Activated CD4-positive, CD25-positive, alpha-beta regulatory T cell treated with anti-CD3 and anti-CD28 coated beads, Interleukin-2, amount 50 U/mL, for 72 hours (primary cell): Measurements from ENCODE around the gene SUMF2.
"Not testable (repeated sequence)": the region's sequence is repeated elsewhere in the genome, so short reads cannot be mapped to it uniquely, and the experiment has no call there.

Experiments used
- DNase-seq: peaks from one replicate; pipeline ENCODE4 v3.0.0; 2021

SUMF2 gene

GRCh38 chr7:56066376-56066775 is 2.3 kb downstream of the SUMF2 start:
- not testable (repeated sequence) for DNase-seq

GRCh38 chr7:56074371-56074791 is 10.3 kb downstream of the SUMF2 start:
- peak; percentile 74 for DNase-seq

DNA sequence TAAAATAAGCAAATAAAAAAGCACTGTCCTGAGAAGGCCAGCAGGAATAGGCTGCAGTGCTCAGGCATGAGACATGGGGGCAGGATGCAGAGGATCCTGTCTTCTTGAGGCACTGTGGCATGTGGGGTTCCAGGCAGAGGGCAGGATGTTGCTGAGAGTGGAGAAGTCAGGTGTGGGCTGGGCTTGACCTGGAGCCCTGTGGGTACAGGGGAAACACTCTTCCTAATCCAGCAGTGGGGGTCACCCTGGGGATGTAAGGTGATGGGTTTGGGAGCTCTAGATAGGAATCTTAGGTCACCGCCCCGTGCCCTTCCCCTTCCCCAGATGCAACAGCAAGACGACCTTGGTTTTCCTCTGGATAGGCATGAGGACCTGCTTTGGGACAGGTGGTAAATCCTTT is 13.6 kb downstream of the SUMF2 start:
- no peak for DNase-seq

DNA sequence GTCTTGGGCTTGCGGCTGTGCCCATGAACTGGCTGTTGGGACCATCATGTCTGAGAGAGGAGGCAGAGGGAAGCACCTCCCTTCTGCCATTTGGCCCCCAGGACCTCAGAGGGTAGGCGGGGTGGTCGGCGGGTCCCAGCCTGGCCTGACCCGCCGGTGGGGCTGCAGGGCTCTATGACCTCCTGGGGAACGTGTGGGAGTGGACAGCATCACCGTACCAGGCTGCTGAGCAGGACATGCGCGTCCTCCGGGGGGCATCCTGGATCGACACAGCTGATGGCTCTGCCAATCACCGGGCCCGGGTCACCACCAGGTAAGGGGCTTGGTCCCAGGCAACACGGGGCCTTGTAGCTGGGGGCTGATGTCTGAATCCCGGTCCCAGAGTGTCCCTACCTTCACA is 14.1 kb downstream of the SUMF2 start:
- DNase-seq: no peak

- DNase-seq: no peak
These were observed 15.5 kb downstream of the SUMF2 start for GRCh38 chr7:56079450-56080185.

- not testable (repeated sequence) for DNase-seq
These were observed 16.8 kb downstream of the SUMF2 start for GRCh38 chr7:56080726-56081435.

DNA sequence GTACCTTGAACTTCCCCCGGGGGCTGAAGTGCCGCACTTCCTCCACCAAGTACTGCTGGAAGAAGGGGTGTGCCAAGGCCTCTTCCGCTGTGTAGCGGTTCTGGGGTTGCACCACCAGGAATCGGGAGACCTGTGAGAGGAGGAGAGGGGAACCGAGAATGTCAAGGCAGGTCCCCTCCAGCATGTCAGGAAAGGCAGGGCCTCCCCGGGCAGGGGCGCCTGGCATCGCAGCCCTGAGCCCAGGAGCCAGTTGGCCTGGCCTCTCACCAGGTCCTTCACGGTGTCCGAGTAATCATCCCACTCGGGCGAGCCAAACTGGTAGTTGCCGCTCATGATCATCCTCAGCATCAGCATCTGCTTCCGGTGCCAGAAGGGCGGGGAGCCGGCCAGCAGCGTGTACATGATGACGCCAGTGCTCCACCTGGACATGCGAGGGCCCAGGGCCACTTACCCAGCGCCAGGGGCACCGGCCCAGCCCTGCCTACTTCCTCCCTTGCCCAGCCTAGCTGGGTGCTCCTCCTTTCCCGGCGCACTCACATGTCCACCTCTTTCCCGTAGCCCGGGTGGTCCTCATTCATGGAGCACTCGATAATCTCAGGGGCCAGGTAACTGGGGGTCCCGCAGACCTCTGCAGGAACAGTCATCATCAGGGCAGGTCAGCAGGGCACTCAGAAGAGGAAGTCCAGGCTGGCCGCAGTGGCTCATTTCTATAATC is 17.7 kb downstream of the SUMF2 start:
- DNase-seq: no peak

- no peak for DNase-seq
These were observed 19.2 kb downstream of the SUMF2 start for GRCh38 chr7:56083150-56083785.

GRCh38 chr7:56086761-56087160 is 22.7 kb downstream of the SUMF2 start:
- no peak for DNase-seq

- DNase-seq: no peak
These were observed 23.4 kb downstream of the SUMF2 start for GRCh38 chr7:56087445-56087844.

- DNase-seq: no peak
These were observed 27.5 kb downstream of the SUMF2 start for GRCh38 chr7:56091591-56091990.

DNA sequence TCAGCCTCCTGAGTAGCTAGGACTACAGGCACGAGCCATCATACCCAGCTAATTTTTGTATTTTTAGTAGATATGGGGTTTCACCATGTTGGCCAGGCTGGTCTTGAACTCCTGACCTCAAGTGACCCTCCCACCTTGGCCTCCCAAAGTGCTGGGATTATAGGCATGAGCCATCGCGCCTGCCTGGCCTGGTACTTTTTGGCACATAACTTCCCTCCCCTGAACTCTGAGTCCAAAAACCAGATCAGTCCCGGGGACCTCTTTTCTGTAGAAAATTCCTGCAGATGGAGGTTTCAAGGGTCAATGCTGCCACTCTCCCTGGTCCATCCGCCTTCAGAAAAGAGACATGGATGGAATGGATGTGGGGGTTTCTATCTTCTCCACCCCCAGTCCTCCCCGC is 28.3 kb downstream of the SUMF2 start:
- DNase-seq: not testable (repeated sequence)

- DNase-seq: no peak
These were observed 28.9 kb downstream of the SUMF2 start, which contains the start of gene PHKG1 for GRCh38 chr7:56092789-56093531. Gene PHKG1 (minus strand): TSS chr7:56092952. CDS start chr7:56088941, 4,011 bp downstream.

GRCh38 chr7:56097700-56098099 is 33.6 kb downstream of the SUMF2 start:
- DNase-seq: no peak

DNA sequence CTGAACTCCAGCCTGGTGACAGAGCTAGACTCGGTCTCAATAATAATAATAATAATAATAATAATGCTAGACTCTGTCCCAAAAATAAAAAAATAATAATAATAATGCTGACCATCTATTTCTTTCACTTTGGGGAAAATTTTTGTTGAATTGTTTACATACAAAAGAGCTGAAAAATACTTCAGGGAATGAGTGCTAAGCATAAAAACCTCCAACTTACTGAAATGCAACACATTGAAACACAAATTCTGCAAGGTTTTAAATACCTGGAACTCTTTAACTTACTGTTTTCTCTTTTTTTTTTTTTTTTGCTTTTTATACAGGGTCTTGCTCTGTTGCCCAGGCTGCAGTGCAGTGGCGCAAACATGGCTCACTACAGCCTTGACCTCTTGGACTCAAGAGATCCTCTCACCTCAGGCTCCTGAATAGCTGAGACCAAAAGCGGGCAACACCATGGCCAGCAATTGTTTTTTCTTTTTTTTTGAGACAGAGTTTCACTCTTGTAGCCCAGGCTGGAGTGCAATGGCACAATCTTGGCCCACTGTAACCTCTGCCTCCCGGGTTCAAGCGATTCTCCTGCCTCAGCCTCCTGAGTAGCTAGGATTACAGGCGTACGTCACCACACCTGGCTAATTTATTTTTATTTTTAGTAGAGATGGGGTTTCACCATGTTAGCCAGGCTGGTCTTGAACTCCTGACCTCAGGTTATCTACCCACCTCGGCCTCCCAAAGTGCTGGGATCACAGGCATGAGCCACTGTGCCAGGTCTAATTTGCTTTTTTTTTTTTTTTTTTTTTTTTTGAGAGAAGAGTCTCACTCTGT is 34.3 kb downstream of the SUMF2 start:
- DNase-seq: not testable (repeated sequence)

- no peak for DNase-seq
These were observed 35.6 kb downstream of the SUMF2 start for GRCh38 chr7:56099653-56100052.

- DNase-seq: not testable (repeated sequence)
These were observed 40.1 kb downstream of the SUMF2 start for GRCh38 chr7:56104138-56104537.

DNA sequence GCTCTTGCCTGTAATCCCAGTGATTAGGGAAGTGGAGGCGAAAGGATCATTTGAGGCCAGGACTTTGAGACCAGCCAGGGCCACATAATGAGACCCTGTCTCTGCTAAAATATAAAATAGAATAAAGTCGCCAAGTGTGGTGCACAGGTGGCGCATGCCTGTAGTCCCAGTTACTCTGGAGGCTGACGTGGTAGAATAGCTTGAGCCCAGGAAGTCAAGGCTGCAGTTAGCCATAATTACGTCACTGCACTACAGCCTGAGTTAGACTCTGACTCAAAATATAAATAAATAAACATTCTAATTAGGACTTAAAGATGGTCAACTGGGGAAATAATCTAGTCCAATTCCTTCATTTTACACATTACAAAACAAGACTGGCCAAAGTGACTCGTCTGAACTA is 41.4 kb downstream of the SUMF2 start:
- DNase-seq: no peak

GRCh38 chr7:56106108-56107073 is 42.3 kb downstream of the SUMF2 start, which contains the start of gene CHCHD2:
Gene CHCHD2 (minus strand): TSS chr7:56106476. CDS start chr7:56106413, 63 bp downstream.
- DNase-seq: peak; percentile 85

GRCh38 chr7:56107954-56108258 is 43.8 kb downstream of the SUMF2 start:
- no peak for DNase-seq
